Stimulated activated naive B cell treated with anti-CD40 and anti-IgM and Interleukin-4, amounts not matched to agents 10 μg/mL and 1 μg/mL and 100 μg/mL, for 72 hours (primary cell): Measurements from ENCODE around the gene KIAA1614.
"Not testable (repeated sequence)": the region's sequence is repeated elsewhere in the genome, so short reads cannot be mapped to it uniquely, and the experiment has no call there.

ENCODE experiments used
- ATAC-seq, 2 donors: fragments of 150-1000 bp; cut with Tn5 transposase; replicated peaks; 2 replicates each; pipeline ENCODE4 v1.10.0; 2021; ENCODE audit warnings: moderate library complexity in 1 of 2
- DNase-seq: peaks from one replicate; pipeline ENCODE4 v3.0.0; 2021
- H3K27ac Mint-ChIP-seq: one replicate; pipeline ENCODE4 v1.8.0; 2022; ENCODE audit warnings: mild to moderate bottlenecking, mixed read lengths
- H3K27me3 Mint-ChIP-seq, 2 donors: one replicate each; pipeline ENCODE4 v1.8.0; 2022; ENCODE audit warnings: mixed read lengths in 2 of 2
- H3K36me3 Mint-ChIP-seq, 2 donors: one replicate each; pipeline ENCODE4 v1.8.0; 2022; ENCODE audit warnings: mixed read lengths in 2 of 2, mild to moderate bottlenecking in 1 of 2
- H3K4me1 Mint-ChIP-seq, 2 donors: one replicate each; pipeline ENCODE4 v1.8.0; 2022; ENCODE audit warnings: mixed read lengths in 2 of 2, mild to moderate bottlenecking in 1 of 2
- H3K4me3 Mint-ChIP-seq, 2 donors: one replicate each; pipeline ENCODE4 v1.8.0; 2022; ENCODE audit warnings: mild to moderate bottlenecking in 2 of 2, mixed read lengths in 2 of 2, moderate library complexity in 1 of 2
- H3K9me3 Mint-ChIP-seq, 2 donors: one replicate each; pipeline ENCODE4 v1.8.0; 2022; ENCODE audit warnings: mixed read lengths in 2 of 2, mild to moderate bottlenecking in 1 of 2

The KIAA1614 gene

DNA sequence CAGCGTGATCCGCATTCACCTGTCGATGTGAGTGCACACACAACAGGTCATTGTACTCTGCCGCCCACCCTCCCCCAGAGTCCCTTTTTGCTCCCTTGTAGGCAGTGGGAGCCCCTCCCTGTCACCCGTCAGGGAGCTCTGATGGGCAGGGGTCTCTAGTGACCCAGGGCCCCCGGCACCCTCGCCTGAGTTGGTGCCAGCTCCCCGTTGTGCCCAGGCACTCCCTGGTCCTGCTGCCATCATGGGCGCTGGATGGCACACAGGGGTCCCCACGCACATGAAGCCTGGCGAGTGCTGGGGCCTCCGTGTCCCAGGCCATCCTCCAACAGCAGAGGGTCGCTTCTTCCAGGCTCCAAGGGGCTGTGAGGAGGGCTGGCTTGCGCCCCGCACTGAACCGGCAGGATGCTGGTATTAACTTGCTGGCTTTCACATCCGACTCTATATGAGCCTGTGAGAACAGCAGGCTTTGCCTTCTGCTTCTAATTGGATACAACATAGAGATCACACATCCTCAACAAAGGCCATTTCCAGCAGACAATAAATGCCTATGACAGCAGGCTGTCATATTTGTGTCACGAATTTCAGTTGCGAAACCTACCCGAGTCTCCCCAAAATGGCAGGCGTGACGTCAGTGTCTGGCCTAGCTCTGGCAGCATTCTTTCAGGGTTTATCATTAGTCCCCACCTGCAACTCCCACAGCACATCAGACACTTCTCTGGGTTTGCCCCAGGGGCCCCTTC lies 35.4 kb downstream of the KIAA1614 start:
- no peak for ATAC-seq
- Mint-ChIP-seq H3K4me1 (peaks cover 4 to 7% of the 10 kb centered on the region in 2 donors), H3K9me3 (peaks cover 9 to 15% of the 10 kb centered on the region in 2 donors), H3K27me3 (no peaks in the 10 kb centered on the region), H3K4me3 (no peak overlapping the region), H3K36me3 (peaks cover 56 to 62% of the 10 kb centered on the region in 2 donors), H3K27ac (no peak overlapping the region)
- no peak for DNase-seq

DNA sequence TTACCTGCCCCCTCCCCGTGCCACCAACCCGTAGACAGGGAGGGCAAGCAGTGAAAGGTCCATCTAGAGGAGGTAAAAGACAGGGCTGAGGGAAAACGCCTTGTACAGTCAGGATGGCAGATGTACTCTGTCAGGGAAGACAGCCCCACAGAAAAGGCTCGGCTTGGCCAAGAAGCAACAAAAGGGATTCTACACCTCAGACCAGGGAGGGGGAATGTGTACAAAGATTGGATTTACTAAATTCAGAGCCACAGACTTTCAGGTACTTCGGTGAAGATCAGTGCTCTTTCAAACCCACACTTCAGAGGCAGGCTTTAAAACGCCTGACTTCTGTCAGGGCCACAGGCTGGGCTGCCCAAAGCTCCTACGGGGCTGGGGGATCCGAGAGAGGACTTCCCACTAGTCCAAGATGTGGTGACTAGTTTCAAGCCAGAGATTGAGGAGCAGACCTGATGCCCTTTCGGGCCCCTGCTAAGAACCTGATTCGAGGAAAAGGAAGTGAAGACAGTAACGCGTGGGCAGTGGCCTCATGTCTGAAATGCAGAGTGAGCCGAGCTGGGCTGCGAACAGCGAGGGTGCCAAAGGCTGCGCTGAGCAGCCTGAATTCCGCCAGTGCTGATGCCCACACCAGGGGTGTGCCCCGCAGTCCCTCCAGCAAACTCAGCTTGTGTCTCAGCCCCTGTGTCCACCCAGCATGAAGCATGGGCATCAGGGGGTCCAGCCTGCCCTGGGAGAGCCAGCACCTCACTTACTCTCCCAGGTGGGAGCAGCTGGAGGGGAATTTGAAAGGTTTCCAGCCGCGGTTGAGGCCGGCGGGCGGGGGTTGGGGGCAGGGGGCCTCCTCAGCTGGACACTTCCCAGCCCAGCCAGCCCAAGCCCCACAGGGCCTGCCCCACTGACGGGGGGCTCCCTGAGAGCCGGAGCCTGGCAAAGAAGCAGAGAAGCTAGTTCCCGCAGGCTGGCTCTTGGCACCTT lies 36.2 kb downstream of the KIAA1614 start:
- DNase-seq: no peak
- H3K4me3 Mint-ChIP-seq: no peak overlapping the region
- ATAC-seq: no peak
- H3K27ac Mint-ChIP-seq: no peak overlapping the region
- H3K27me3 Mint-ChIP-seq: no peaks in the 10 kb centered on the region
- peaks cover 9 to 15% of the 10 kb centered on the region in 2 donors for H3K9me3 Mint-ChIP-seq
- H3K36me3 Mint-ChIP-seq: peaks cover 56 to 59% of the 10 kb centered on the region in 2 donors
- peaks cover 7 to 11% of the 10 kb centered on the region in 2 donors for H3K4me1 Mint-ChIP-seq

DNA sequence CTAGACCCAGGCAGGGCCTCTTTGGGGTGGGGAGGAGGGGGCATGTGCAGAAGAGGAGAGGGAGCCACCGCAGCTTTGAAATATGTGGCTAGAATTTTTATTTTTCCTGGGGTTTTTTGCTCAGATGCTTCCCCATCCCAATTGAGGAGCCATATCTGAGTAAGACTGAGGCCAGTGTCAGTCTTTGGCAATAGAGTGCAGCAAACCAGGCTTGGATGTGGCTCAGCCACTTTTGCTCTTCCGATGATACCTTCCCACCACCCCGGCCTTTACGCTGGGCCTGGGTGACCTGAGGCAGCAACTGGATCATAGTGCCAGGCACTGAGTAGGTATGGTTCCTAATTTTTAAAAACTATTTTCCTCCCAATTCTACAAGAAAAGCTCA lies 36.9 kb downstream of the KIAA1614 start:
- no peak for ATAC-seq
- no peak overlapping the region for H3K27ac Mint-ChIP-seq
- no peaks in the 10 kb centered on the region for H3K27me3 Mint-ChIP-seq

DNA sequence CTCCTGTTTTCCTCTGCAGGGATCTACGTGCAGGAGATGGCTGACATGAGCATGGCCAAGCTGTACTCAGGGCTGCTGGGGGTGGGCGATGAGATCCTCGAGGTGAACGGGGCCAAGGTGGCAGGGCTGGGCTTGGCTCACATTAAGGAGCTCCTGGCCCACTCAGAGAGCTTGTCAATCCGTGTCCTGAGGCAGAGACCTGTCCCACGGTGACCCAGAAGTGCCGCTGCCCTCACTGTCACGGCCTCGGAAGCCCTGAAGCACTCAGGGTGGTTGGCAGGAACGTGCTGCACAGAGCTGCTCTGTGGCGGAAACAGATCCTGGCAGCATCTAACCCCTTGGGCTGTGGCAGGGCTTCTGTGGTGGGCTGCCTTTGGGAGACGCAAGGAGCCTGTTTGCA lies 37.6 kb downstream of the KIAA1614 start:
- H3K36me3 Mint-ChIP-seq: peaks cover 58% of the 10 kb centered on the region in 2 donors
- peaks cover 11 to 17% of the 10 kb centered on the region in 2 donors for H3K4me1 Mint-ChIP-seq
- no peak overlapping the region for H3K4me3 Mint-ChIP-seq
- no peak overlapping the region for H3K27ac Mint-ChIP-seq
- H3K9me3 Mint-ChIP-seq: peaks cover 9 to 15% of the 10 kb centered on the region in 2 donors
- H3K27me3 Mint-ChIP-seq: no peaks in the 10 kb centered on the region
- ATAC-seq: no peak
- DNase-seq: no peak

More for the DNA sequence above, 36.9 kb downstream of the KIAA1614 start:
- Mint-ChIP-seq H3K4me1 (peaks cover 10 to 17% of the 10 kb centered on the region in 2 donors), H3K9me3 (peaks cover 9 to 15% of the 10 kb centered on the region in 2 donors), H3K36me3 (peaks cover 56 to 58% of the 10 kb centered on the region in 2 donors), H3K4me3 (no peak overlapping the region)
- DNase-seq: no peak

DNA sequence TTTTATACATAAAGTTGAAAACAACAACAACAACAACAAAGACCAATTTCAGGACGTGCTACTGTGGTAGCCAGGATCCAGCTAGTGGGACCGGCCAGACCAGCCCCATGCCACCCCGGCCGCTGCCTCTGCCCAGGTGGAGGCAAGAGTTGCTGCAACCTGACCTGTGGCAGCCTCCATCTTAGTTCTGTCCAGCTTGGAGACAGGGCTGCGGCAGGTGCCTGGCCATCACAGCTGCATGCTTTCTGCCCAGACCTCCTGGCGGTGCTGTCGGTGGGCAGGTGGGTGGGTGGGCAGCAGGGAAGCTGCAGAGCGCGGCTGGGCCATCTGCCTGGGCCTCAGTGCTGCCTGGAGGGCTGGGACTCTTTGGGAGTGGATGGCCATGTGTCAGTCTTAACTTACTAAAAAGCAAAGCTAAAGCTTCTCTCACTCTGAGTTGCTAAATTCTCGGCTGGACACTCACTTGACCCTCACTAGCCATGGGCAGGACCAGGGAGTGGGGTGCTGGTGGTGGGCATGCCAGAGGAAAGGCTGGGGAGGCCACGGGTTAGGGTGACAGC lies 38.6 kb downstream of the KIAA1614 start:
- no peak overlapping the region for H3K4me3 Mint-ChIP-seq
- H3K27ac Mint-ChIP-seq: no peak overlapping the region
- H3K36me3 Mint-ChIP-seq: peaks cover 49 to 50% of the 10 kb centered on the region in 2 donors
- peaks cover 9 to 13% of the 10 kb centered on the region in 2 donors for H3K9me3 Mint-ChIP-seq
- DNase-seq (no peak), ATAC-seq (no peak)
- H3K27me3 Mint-ChIP-seq: no peaks in the 10 kb centered on the region
- H3K4me1 Mint-ChIP-seq: peaks cover 11 to 17% of the 10 kb centered on the region in 2 donors

DNA sequence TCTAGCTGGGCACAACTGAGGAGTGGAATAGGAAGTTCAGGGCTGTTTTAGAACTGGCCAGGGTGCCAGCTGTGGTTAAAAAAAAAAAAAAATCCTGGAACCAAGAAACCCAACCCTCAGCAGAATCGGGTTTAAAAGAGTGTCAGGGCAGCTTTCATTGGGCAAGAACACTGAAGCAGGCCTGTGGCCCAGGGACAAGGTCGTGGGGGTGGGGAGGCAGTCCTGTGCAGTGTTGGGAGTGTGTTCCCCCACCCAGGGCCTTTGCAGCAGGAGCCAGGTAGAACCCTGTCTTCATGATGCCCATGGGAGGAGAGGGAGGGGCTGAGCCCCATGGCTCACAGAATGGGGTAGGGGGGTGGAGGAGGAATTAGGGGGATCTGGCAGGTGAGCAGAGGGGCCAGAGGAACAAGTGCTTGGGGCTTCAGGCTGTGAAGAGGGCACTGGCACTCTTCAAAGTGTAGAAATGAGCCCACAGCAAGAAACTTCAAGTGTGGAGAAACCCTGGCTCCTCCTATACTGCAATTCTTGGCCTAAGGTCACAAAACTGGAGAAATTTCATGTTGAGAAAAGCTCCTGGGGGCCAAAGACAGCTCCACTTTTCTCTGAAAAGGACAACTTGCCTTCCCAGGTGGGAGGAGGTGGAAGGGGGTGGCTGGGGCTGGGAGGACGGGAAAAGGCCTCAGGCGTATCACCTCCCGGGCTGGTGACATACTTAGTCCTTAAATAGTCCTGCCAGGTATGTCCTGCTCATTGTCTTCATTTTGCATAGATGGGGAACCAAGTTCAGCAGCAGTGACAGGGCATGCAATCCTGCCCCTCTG lies 39.3 kb downstream of the KIAA1614 start:
- H3K4me3 Mint-ChIP-seq: no peak overlapping the region
- no peak for DNase-seq
- peaks cover 4 to 8% of the 10 kb centered on the region in 2 donors for H3K9me3 Mint-ChIP-seq
- no peaks in the 10 kb centered on the region for H3K27me3 Mint-ChIP-seq
- H3K27ac Mint-ChIP-seq: no peak overlapping the region
- peaks cover 11 to 17% of the 10 kb centered on the region in 2 donors for H3K4me1 Mint-ChIP-seq
- ATAC-seq: no peak
- H3K36me3 Mint-ChIP-seq: peaks cover 42 to 43% of the 10 kb centered on the region in 2 donors

DNA sequence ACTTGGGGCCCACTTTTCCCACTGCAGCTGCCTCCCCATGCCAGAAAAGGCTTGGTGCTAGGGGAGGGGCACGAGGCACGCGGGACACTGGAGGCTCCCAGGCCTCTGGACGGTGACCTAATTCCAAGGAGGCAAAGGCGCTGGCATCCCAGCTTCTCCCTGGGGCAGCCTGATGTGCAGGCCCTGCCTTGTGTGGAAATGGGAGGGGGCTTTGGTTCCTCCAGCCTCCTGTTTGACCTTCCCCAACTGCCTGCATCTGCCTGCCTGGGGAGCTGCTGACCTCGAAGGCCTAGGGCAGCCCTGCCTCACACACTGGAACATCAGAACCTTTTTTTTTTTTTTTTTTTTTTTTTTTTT lies 39.9 kb downstream of the KIAA1614 start:
- Mint-ChIP-seq H3K4me1 (peaks cover 12 to 17% of the 10 kb centered on the region in 2 donors), H3K27ac (no peak overlapping the region), H3K36me3 (peaks cover 36 to 40% of the 10 kb centered on the region in 2 donors), H3K4me3 (no peak overlapping the region), H3K27me3 (no peaks in the 10 kb centered on the region), H3K9me3 (peaks cover 0 to 3% of the 10 kb centered on the region in 2 donors)
- DNase-seq (no peak), ATAC-seq (no peak)

DNA sequence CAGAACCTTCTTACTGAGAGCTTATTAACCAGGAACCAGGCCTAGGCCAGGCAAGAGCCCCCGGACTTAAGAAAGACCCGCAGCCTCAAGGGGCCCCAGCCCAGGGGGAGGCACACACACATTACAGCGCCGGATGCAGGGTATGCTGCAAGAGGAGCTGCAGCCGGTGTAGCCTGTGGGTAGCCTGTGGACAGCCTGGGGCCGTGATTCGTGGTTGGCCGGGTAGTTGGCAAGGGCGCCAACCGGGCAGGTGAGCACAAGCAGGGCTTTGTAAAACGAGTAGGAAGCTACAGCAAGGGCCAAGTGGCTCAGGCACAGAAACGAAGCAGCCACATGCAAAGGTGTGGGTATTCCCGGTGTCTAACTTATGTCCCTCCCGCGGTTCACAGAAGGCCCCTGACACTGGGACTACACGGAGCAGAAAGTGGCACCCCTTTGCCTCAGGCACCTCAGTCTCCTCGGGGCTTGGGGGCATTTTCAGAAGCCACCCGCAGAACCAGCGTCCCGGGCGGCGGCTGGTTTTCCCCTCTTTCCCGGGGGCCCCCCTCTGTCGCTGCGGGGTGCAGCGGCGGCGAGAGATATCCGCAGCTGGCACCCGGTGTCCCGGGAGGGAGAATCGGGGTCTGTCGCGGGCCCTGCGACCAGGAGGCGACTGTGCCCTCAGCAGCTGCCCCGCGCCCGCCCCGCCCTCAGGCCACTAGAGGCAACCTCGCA lies 40.8 kb downstream of the KIAA1614 start:
- Mint-ChIP-seq H3K9me3 (no peaks in the 10 kb centered on the region), H3K4me3 (peak overlapping the region; percentile 74 to 81), H3K27me3 (no peaks in the 10 kb centered on the region), H3K27ac (peak overlapping the region; percentile 73), H3K36me3 (peaks cover 31 to 39% of the 10 kb centered on the region in 2 donors), H3K4me1 (peaks cover 12 to 17% of the 10 kb centered on the region in 2 donors)
- DNase-seq (no peak), ATAC-seq (peak; percentile 62 to 68)

DNA sequence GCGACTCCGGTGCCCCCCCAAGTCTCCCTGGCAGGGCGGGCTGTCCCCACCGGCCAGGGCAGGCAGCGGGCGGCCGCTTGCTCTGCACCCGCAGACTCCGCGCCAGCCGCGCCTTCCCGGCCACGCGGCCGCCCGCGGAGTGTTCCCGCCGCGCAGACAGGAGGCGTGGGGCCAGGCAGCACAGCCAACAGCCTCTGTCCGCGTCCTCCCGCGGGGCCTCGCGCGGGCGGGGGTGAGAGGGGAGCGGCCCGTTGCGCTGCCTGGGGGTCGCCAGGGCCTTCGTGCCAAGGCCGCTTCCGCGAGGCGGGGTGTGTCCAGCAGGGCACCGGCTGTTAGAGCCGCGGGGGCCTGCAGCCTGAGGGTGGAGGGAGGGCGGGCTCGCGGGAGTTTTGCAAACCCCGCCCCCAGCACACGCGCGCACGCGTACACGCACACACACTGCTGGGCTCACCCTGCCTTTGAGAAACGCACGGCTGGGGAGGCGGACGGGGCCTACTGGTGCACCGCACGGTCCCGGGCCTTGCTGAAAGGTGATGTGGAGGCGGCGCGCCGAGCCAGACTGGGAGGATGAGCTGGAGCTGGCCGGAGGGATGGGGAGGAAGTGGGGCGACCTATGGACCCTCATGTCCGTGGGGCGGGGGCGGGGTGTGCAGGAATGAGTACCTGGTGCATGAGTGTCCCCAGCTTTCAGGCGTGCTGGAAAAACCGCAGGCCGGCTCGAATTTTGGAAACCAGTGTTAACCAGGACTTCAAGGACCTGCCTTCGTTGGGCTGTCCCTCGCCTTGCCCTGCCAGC lies 41.5 kb downstream of the KIAA1614 start:
- H3K9me3 Mint-ChIP-seq: no peaks in the 10 kb centered on the region
- H3K27me3 Mint-ChIP-seq: no peaks in the 10 kb centered on the region
- DNase-seq (peak; percentile 53), ATAC-seq (peak; percentile 88 to 90)
- H3K36me3 Mint-ChIP-seq: peaks cover 34 to 40% of the 10 kb centered on the region in 2 donors
- H3K27ac Mint-ChIP-seq: peak overlapping the region; percentile 59
- H3K4me3 Mint-ChIP-seq: peak overlapping the region; percentile 73 to 81
- peaks cover 8 to 17% of the 10 kb centered on the region in 2 donors for H3K4me1 Mint-ChIP-seq

DNA sequence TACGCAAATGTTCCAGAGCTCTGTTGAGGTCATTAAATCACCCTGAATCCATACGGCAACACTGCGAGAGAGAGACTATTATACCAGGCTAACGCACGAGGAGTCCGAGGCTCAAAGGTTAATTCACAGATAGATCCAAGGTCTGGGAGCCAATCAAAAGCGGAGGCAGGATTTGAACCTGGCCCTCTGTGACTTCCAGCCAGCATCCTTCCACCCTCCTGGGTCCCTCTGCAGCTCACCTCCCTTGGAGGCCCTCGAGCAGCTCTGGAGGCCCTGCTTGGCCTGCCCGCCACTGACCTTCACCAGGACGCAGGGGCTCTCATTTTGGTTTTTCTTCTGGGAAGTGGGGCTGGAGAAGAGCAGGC lies 42.1 kb downstream of the KIAA1614 start:
- H3K27me3 Mint-ChIP-seq: no peaks in the 10 kb centered on the region
- H3K9me3 Mint-ChIP-seq: no peaks in the 10 kb centered on the region
- DNase-seq (no peak), ATAC-seq (no peak)
- H3K4me3 Mint-ChIP-seq: peak overlapping the region; percentile 73 to 81
- peaks cover 36 to 44% of the 10 kb centered on the region in 2 donors for H3K36me3 Mint-ChIP-seq
- no peak overlapping the region for H3K27ac Mint-ChIP-seq
- H3K4me1 Mint-ChIP-seq: peaks cover 8 to 17% of the 10 kb centered on the region in 2 donors

DNA sequence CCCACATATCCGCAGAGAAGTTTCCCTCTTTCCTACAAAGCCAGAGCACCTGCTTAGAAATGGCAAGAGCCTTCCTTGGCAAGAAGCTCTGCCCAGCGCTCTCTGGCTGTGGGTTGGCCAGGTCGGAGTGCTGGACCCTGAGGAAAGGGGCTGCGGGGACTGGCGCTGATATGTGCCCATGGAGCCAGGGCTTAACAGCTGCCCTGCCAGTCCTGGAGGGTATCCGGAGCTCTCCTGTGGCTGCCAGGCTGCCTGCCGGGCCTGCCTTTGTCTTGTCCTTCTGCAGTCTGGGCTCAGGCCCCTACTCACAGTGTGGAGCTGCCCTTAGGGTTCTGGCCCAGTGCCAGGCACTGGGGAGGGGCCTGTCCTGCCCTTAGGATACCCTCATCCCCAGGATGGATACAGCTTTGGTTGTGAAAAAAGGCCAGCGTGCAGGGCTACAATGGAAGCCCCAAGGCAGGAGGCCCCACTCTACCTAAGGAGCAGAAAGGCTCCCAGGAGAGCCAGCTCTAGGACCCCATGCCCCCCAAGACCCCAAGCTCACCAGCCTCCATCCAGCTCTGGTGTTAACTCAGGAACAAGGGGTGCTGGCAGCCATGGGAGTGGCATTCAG lies 43.4 kb downstream of the KIAA1614 start:
- Mint-ChIP-seq H3K27ac (peak overlapping the region; percentile 37), H3K4me3 (no peak overlapping the region), H3K9me3 (peaks cover 3 to 6% of the 10 kb centered on the region in 2 donors), H3K4me1 (peaks cover 8 to 22% of the 10 kb centered on the region in 2 donors), H3K36me3 (peaks cover 39 to 51% of the 10 kb centered on the region in 2 donors), H3K27me3 (no peaks in the 10 kb centered on the region)
- DNase-seq (no peak), ATAC-seq (no peak)

DNA sequence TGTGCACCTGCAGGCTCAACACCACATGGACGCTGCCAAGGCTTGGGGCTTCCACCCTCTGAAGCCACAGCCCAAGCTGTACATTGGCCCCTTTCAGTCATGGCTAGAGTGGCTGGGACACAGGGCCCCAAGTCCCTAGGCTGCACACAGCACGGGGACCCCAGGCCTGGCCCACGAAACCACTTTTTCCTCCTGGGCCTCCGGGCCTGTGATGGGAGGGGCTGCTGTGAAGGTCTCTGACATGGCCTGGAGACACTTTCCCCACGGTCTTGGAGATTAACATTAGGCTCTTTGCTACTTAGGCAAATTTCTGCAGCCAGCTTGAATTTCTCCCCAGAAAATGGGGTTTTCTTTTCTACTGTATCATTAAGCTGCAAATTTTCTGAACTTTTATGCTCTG lies 46.9 kb downstream of the KIAA1614 start:
- Mint-ChIP-seq H3K36me3 (peaks cover 39 to 53% of the 10 kb centered on the region in 2 donors), H3K4me1 (peaks cover 4 to 21% of the 10 kb centered on the region in 2 donors)
- not testable (repeated sequence) for H3K4me3 Mint-ChIP-seq, H3K27ac Mint-ChIP-seq, DNase-seq, H3K27me3 Mint-ChIP-seq, H3K9me3 Mint-ChIP-seq, ATAC-seq
